Liver (tissue), 9 donors: ENCODE measurements around the gene IL33. TPM values are rescaled to one million over a fixed set of nuclear protein-coding genes. Genes with fewer than 3 reads are reported as not detected.

ENCODE experiments used
- DNase-seq: peaks from one replicate; pipeline ENCODE4 v3.0.0-alpha.2; 2017; ENCODE audit warnings: low spot score
- H3K27ac ChIP-seq, 2 donors: one replicate each; pipeline ENCODE4 v1.7.0; 2013; ENCODE audit warnings: inconsistent platforms in 2 of 2, low read length in 2 of 2, control low read depth in 1 of 2, low read depth in 1 of 2, mild to moderate bottlenecking in 1 of 2
- H3K27me3 ChIP-seq, 4 donors: one replicate each; pipeline versions ENCODE4 v1.6.1 to v1.7.0; 2013; ENCODE audit warnings: low read length in 3 of 4, inconsistent platforms in 1 of 4, mild to moderate bottlenecking in 1 of 4, moderate library complexity in 1 of 4; ENCODE audit not compliant: control insufficient read depth in 4 of 4, insufficient read depth in 4 of 4
- H3K36me3 ChIP-seq, 4 donors: one replicate each; pipeline versions ENCODE4 v1.6.1 to v1.7.0; 2013; ENCODE audit warnings: low read length in 3 of 4, mild to moderate bottlenecking in 3 of 4, low read depth in 1 of 4, moderate library complexity in 1 of 4; ENCODE audit not compliant: control insufficient read depth in 4 of 4, insufficient read depth in 3 of 4
- H3K4me1 ChIP-seq, 4 donors: one replicate each; pipeline versions ENCODE4 v1.6.1 to v1.7.0; 2013; ENCODE audit warnings: low read length in 3 of 4, mild to moderate bottlenecking in 3 of 4, moderate library complexity in 1 of 4; ENCODE audit not compliant: control insufficient read depth in 4 of 4, insufficient read depth in 4 of 4
- H3K4me3 ChIP-seq, 3 donors: one replicate each; pipeline versions ENCODE4 v1.6.1 to v1.7.0; 2013; ENCODE audit warnings: low read length in 3 of 3, control low read depth in 1 of 3, low read depth in 1 of 3, mild to moderate bottlenecking in 1 of 3
- H3K9ac ChIP-seq, 2 donors: one replicate each; pipeline ENCODE4 v1.7.0; 2013; ENCODE audit warnings: low read length in 2 of 2, mild to moderate bottlenecking in 2 of 2, moderate library complexity in 2 of 2, control low read depth in 1 of 2, low read depth in 1 of 2
- H3K9me3 ChIP-seq, 4 donors: one replicate each; pipeline versions ENCODE4 v1.6.1 to v1.7.0; 2013; ENCODE audit warnings: low read length in 3 of 4; ENCODE audit not compliant: control insufficient read depth in 4 of 4
- ATF3 ChIP-seq: IDR thresholded peaks from 2 replicates; pipeline ENCODE4 v1.6.1; 2016; ENCODE audit warnings: antibody characterized with exemption
- CTCF ChIP-seq: fragments of 150-350 bp; IDR thresholded peaks from 2 replicates; pipeline ENCODE4 v1.5.1; 2017; ENCODE audit warnings: improper control_type of control experiment, low read depth, low read length; ENCODE audit not compliant: missing input control
- EGR1 ChIP-seq, 2 donors: IDR thresholded peaks; 2 replicates each; pipeline ENCODE4 v1.6.1; 2016 to 2018; ENCODE audit warnings: antibody characterized with exemption in 2 of 2, low read depth in 2 of 2
- FOXA1 ChIP-seq: IDR thresholded peaks from 2 replicates; pipeline ENCODE4 v1.6.1; 2016; ENCODE audit warnings: antibody characterized with exemption
- FOXA2 ChIP-seq: IDR thresholded peaks from 2 replicates; pipeline ENCODE4 v1.6.1; 2016; ENCODE audit warnings: antibody characterized with exemption
- GABPA ChIP-seq, 2 donors: IDR thresholded peaks in 1 of 2; conservative IDR thresholded peaks in 1 of 2; 2 replicates each; pipeline ENCODE4 v1.6.1; 2016; ENCODE audit warnings: antibody characterized with exemption in 2 of 2, mild to moderate bottlenecking in 1 of 2, moderate library complexity in 1 of 2
- HNF4A ChIP-seq, 2 donors: conservative IDR thresholded peaks; 2 replicates each; pipeline ENCODE4 v1.6.1; 2016; ENCODE audit warnings: antibody characterized with exemption in 2 of 2, mild to moderate bottlenecking in 2 of 2
- HNF4G ChIP-seq: IDR thresholded peaks from 2 replicates; pipeline ENCODE4 v1.6.1; 2016; ENCODE audit warnings: antibody characterized with exemption
- JUND ChIP-seq, 2 donors: IDR thresholded peaks; 2 replicates each; pipeline ENCODE4 v1.6.1; 2016; ENCODE audit warnings: antibody characterized with exemption in 2 of 2
- MAX ChIP-seq: IDR thresholded peaks from 2 replicates; pipeline ENCODE4 v1.6.1; 2016; ENCODE audit warnings: antibody characterized with exemption
- NR2F2 ChIP-seq: IDR thresholded peaks from 2 replicates; pipeline ENCODE4 v1.6.1; 2016; ENCODE audit warnings: antibody characterized with exemption
- RAD21 ChIP-seq, 2 donors: IDR thresholded peaks; 2 replicates each; pipeline ENCODE4 v1.6.1; 2016; ENCODE audit warnings: antibody characterized with exemption in 2 of 2, mild to moderate bottlenecking in 2 of 2
- REST ChIP-seq: IDR thresholded peaks from 2 replicates; pipeline ENCODE4 v1.6.1; 2016; ENCODE audit warnings: antibody characterized with exemption, mild to moderate bottlenecking
- RXRA ChIP-seq, 2 donors: IDR thresholded peaks; 2 replicates each; pipeline ENCODE4 v1.6.1; 2017 to 2018; ENCODE audit warnings: antibody characterized with exemption in 2 of 2, mild to moderate bottlenecking in 1 of 2
- SP1 ChIP-seq: IDR thresholded peaks from 2 replicates; pipeline ENCODE4 v1.6.1; 2018; ENCODE audit warnings: antibody characterized with exemption, mild to moderate bottlenecking
- TAF1 ChIP-seq: conservative IDR thresholded peaks from 2 replicates; pipeline ENCODE4 v1.6.1; 2016; ENCODE audit warnings: antibody characterized with exemption, mild to moderate bottlenecking
- YY1 ChIP-seq: IDR thresholded peaks from 2 replicates; pipeline ENCODE4 v1.6.1; 2016; ENCODE audit warnings: antibody characterized with exemption, mild to moderate bottlenecking
- ZBTB33 ChIP-seq: IDR thresholded peaks from 2 replicates; pipeline ENCODE4 v1.6.1; 2016; ENCODE audit warnings: antibody characterized with exemption
- WGBS: extraction: QIAGEN DNeasy Blood & Tissue Kit; methylation state at CpG from one replicate; pipeline ENCODE4 v1.1.7; 2013; 5-methylcytosine and 5-hydroxymethylcytosine counted together
- polyA plus RNA-seq, 2 donors: library from polyadenylated mRNA; stranded (reverse) in 1 of 2; unstranded in 1 of 2; fragments of 200-250 nt in 1 of 2; fragments of >200 nt in 1 of 2; fragmentation: Nextera tagmentation in 1 of 2; extraction: Ambion mirVana in 1 of 2; gene quantifications; one replicate each; pipeline versions ENCODE4 v1.2.1 to v1.2.3, GENCODE V29; 2013 to 2015
- total RNA-seq, 2 donors: library from RNA; depleted of rRNA; stranded (reverse); fragments of >200 nt; gene quantifications; one replicate each; pipeline ENCODE4 v1.2.3, GENCODE V29; 2014
- donor health status: healthy.
- donor health status: healthy.
- donor health status: healthy.
- donor health status: healthy.
- donor health status: healthy.

Gene IL33
- total and polyA plus RNA-seq, 4 donors, result 13.6 to 20.0 (median 16.4) TPM

GRCh38 chr9:6214903-6215302 is 704 bp upstream of the IL33 start:
- 70% methylated on average over 2 of the region's 2 CpGs for WGBS
- no peak for TF ChIP-seq SP1
- no peak for TF ChIP-seq EGR1 (IDR thresholded peaks at IDR 0.05; ENCODE audit: low read depth in 2 of 2)
- TF ChIP-seq CTCF, result no peak
- no peak for TF ChIP-seq REST
- TF ChIP-seq HNF4G, result no peak
- TF ChIP-seq RXRA (IDR thresholded peaks at IDR 0.05), result no peak
- no peak for TF ChIP-seq NR2F2
- TF ChIP-seq RAD21 (IDR thresholded peaks at IDR 0.05), result no peak
- TF ChIP-seq ZBTB33, result no peak
- TF ChIP-seq GABPA (IDR thresholded peaks at IDR 0.05 in 1 of 2, conservative IDR thresholded peaks at IDR 0.05 in 1 of 2), result no peak
- no peak for TF ChIP-seq ATF3
- TF ChIP-seq MAX, result no peak
- no peak for TF ChIP-seq FOXA2
- no peak for TF ChIP-seq YY1
- TF ChIP-seq HNF4A (conservative IDR thresholded peaks at IDR 0.05), result no peak
- no peak for TF ChIP-seq TAF1
- H3K4me3 ChIP-seq, result no peak overlapping the region

GRCh38 chr9:6216002-6216401 is 395 bp downstream of the IL33 start:
- H3K4me1 ChIP-seq, result no peaks in the 10 kb centered on the region
- H3K27ac ChIP-seq, result no peak overlapping the region
- peak overlapping the region in 1 of 3 donors; percentile 24 for H3K4me3 ChIP-seq
- WGBS, result 81% methylated on average over 3 of the region's 3 CpGs
- no peaks in the 10 kb centered on the region for H3K27me3 ChIP-seq
- H3K36me3 ChIP-seq, result no peaks in the 10 kb centered on the region
- H3K9ac ChIP-seq, result no peak overlapping the region
- H3K9me3 ChIP-seq, result no peaks in the 10 kb centered on the region
- TF ChIP-seq GABPA (IDR thresholded peaks at IDR 0.05 in 1 of 2, conservative IDR thresholded peaks at IDR 0.05 in 1 of 2) (no peak), FOXA1 (no peak), ZBTB33 (no peak), JUND (IDR thresholded peaks at IDR 0.05) (no peak), FOXA2 (no peak), SP1 (no peak), CTCF (no peak), HNF4A (conservative IDR thresholded peaks at IDR 0.05) (no peak), NR2F2 (no peak), EGR1 (IDR thresholded peaks at IDR 0.05; ENCODE audit: low read depth in 2 of 2) (no peak), HNF4G (no peak)
- no peak for DNase-seq

More at GRCh38 chr9:6214903-6215302, 704 bp upstream of the IL33 start:
- Histone ChIP-seq H3K27me3 (no peaks in the 10 kb centered on the region), H3K9me3 (peaks cover 0 to 6% (median 4%) of the 10 kb centered on the region in 4 donors), H3K36me3 (no peaks in the 10 kb centered on the region), H3K27ac (no peak overlapping the region), H3K4me1 (no peaks in the 10 kb centered on the region), H3K9ac (no peak overlapping the region)
- DNase-seq, result no peak
